ENCODE data around the gene AURKAIP1. TPM values are rescaled to one million over a fixed set of nuclear protein-coding genes. Genes with fewer than 3 reads are reported as not detected.

Gene AURKAIP1
- total RNA-seq, 2 donors from 2014 or later = 155 to 159 TPM

DNA sequence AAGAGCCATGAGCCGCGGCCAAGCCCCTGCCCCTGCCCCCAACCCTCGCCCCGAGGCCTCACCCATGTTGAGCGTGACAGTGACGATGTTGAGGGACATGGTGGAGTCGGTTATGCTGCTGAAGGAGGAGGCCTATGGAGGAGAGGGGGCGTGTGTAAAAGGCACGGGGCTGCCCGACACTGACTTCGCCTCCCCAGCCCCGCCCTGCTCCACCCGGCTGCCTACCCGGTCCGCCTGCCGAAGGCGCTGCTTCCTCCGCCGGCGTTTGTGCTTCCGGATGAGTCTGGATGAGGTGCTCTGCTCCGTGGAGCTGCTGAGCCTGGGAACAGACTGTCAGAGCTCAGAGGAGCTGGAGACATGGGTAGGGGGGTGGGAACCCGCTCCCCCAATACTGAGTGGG is 34.8 kb downstream of the AURKAIP1 start:
- no peaks in the 10 kb centered on the region for H3K9me3 ChIP-seq
- no peaks in the 10 kb centered on the region for H3K27me3 ChIP-seq
- no peak overlapping the region for H3K4me3 ChIP-seq
- TF ChIP-seq, protein P1, sequence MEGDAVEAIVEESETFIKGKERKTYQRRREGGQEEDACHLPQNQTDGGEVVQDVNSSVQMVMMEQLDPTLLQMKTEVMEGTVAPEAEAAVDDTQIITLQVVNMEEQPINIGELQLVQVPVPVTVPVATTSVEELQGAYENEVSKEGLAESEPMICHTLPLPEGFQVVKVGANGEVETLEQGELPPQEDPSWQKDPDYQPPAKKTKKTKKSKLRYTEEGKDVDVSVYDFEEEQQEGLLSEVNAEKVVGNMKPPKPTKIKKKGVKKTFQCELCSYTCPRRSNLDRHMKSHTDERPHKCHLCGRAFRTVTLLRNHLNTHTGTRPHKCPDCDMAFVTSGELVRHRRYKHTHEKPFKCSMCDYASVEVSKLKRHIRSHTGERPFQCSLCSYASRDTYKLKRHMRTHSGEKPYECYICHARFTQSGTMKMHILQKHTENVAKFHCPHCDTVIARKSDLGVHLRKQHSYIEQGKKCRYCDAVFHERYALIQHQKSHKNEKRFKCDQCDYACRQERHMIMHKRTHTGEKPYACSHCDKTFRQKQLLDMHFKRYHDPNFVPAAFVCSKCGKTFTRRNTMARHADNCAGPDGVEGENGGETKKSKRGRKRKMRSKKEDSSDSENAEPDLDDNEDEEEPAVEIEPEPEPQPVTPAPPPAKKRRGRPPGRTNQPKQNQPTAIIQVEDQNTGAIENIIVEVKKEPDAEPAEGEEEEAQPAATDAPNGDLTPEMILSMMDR (IDR thresholded peaks at IDR 0.05) = no peak
- no peak for DNase-seq (ENCODE audit: low spot score)
- peaks cover 0 to 12% of the 10 kb centered on the region in 2 donors for H3K4me1 ChIP-seq
- peaks cover 34% of the 10 kb centered on the region for H3K36me3 ChIP-seq
- H3K27ac ChIP-seq = no peak overlapping the region

DNA sequence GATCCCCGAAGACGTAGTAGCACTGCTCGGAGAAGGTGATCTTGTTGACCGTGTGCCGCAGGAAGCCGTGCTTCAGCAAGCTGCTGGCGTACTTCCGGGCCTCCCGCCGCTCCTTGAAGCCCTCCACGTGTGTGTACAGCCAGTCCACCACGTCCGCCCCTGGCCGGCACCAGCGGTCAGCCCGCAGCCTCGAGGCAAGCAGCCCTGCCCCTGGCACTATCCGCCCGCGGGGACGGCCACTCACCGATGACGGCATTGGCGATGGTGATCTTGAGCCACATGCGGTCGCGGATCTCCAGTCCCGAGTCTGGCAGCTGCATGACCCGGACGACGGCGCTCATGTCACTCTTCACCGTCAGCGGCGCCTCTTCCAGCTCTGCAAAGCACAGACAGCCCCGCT is 36.7 kb downstream of the AURKAIP1 start:
- no peak for DNase-seq (ENCODE audit: low spot score)
- Histone ChIP-seq H3K9me3 (no peaks in the 10 kb centered on the region), H3K4me3 (no peak overlapping the region), H3K27ac (no peak overlapping the region), H3K4me1 (peaks cover 0 to 5% of the 10 kb centered on the region in 2 donors), H3K36me3 (peaks cover 34% of the 10 kb centered on the region), H3K27me3 (no peaks in the 10 kb centered on the region)
- TF ChIP-seq, protein P1 (IDR thresholded peaks at IDR 0.05) = no peak

DNA sequence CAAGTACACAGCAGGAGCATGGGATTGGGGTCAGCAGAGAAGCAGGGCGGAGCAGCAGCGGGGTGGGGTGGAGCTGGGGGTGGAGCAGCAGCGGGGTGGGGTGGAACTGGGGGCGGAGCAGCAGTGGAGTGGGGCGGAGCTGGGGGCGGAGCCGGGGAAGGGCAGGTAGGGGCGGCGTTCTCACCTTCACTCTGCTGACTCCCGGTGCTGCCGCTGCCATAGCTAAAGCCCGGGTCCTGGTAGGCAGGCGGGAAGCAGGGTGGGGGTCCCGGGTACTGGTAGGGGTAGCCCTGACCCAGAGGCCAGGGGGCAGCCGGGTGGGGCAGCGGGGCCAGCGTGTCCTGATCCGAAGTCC is 37.2 kb downstream of the AURKAIP1 start:
- no peak for DNase-seq (ENCODE audit: low spot score)
- H3K4me3 ChIP-seq = no peak overlapping the region
- peaks cover 34% of the 10 kb centered on the region for H3K36me3 ChIP-seq
- no peak overlapping the region for H3K27ac ChIP-seq
- no peaks in the 10 kb centered on the region for H3K9me3 ChIP-seq
- no peaks in the 10 kb centered on the region for H3K27me3 ChIP-seq
- TF ChIP-seq, protein P1 (IDR thresholded peaks at IDR 0.05) = no peak
- peaks cover 0 to 5% of the 10 kb centered on the region in 2 donors for H3K4me1 ChIP-seq

DNA sequence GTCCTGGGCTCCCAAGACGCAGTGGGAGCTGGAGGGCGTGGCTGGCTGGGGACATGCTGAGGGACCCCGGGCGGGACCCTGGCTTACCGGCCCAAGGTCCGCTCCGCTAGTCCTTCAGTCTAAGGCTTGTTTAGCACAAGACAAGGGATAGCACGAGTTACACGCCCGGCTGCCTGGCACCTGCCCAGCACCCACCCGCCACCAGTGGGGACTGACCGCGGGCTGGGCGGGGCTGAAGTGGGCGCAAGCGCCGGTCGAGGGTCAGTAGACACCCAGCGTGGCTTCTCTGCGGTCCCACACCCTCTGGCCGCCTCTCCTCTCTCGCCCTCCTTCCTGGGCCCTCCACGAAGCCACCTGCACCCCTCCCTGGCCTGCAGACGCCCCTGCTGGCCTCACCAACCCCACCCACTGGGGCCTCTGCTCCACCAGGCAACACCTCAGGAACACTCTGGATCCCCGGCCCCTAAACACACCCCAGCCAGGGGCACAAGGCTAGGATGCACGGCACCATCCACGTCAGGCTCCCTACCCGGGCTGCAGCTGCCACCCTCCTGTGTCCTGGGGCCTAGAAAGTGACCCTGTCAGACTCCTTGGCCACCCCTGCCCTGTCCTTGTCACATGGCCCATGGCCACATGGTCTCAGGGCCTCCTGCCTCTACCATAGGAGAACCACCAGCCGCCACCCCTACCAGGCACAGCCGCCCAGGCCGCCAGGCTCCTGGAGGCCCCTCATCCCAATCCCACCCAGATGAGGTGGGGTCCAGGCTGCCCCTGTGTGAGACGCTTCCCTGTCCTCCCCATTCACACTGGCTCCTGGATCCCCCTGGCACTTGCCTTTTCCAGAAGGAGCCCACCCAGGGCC is 37.8 kb downstream of the AURKAIP1 start:
- peaks cover 34% of the 10 kb centered on the region for H3K36me3 ChIP-seq
- H3K4me3 ChIP-seq = no peak overlapping the region
- no peak overlapping the region for H3K27ac ChIP-seq
- TF ChIP-seq, protein P1 (IDR thresholded peaks at IDR 0.05) = no peak
- no peak for DNase-seq (ENCODE audit: low spot score)
- no peaks in the 10 kb centered on the region for H3K9me3 ChIP-seq
- peaks cover 0 to 5% of the 10 kb centered on the region in 2 donors for H3K4me1 ChIP-seq
- H3K27me3 ChIP-seq = no peaks in the 10 kb centered on the region

DNA sequence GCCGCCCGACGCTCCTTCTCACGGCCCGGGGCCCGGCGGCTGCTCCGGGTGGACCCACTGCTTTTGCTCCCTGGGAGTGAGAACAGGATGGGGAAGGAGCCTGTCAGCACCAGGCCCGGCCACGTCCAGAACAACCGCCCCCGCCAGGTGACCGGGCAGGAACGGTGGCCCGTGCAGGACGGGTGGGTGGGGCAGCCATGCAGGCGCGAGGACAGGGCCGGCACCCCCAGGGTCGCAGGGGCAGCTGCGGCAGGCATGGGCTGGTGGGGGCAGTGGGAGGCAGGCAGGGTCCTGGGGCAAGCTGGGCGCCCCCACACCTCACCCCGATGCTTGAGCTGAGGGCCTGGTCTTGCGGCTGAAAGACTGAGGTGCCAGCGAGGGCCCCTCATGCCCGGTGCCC is 38.6 kb downstream of the AURKAIP1 start:
- TF ChIP-seq, protein P1 (IDR thresholded peaks at IDR 0.05) = no peak
- H3K36me3 ChIP-seq = peaks cover 34% of the 10 kb centered on the region
- H3K4me1 ChIP-seq = peaks cover 0 to 5% of the 10 kb centered on the region in 2 donors
- no peaks in the 10 kb centered on the region for H3K27me3 ChIP-seq
- no peak for DNase-seq (ENCODE audit: low spot score)
- H3K27ac ChIP-seq = no peak overlapping the region
- no peaks in the 10 kb centered on the region for H3K9me3 ChIP-seq
- H3K4me3 ChIP-seq = no peak overlapping the region

Measured in right atrium auricular region (tissue), 2 donors.